Stimulated activated naive B cell treated with anti-CD40 and anti-IgM and Interleukin-4, amounts not matched to agents 10 μg/mL and 1 μg/mL and 100 μg/mL, for 72 hours (primary cell): ENCODE results near the gene RFXAP.
"Not testable (repeated sequence)": the region's sequence is repeated elsewhere in the genome, so short reads cannot be mapped to it uniquely, and the experiment has no call there.

Source experiments
- ATAC-seq, 2 donors: fragments of 150-1000 bp; cut with Tn5 transposase; replicated peaks; 2 replicates each; pipeline ENCODE4 v1.10.0; 2021; ENCODE audit warnings: moderate library complexity in 1 of 2
- DNase-seq: peaks from one replicate; pipeline ENCODE4 v3.0.0; 2021
- H3K27ac Mint-ChIP-seq: one replicate; pipeline ENCODE4 v1.8.0; 2022; ENCODE audit warnings: mild to moderate bottlenecking, mixed read lengths
- H3K27me3 Mint-ChIP-seq, 2 donors: one replicate each; pipeline ENCODE4 v1.8.0; 2022; ENCODE audit warnings: mixed read lengths in 2 of 2
- H3K36me3 Mint-ChIP-seq, 2 donors: one replicate each; pipeline ENCODE4 v1.8.0; 2022; ENCODE audit warnings: mixed read lengths in 2 of 2, mild to moderate bottlenecking in 1 of 2
- H3K4me1 Mint-ChIP-seq, 2 donors: one replicate each; pipeline ENCODE4 v1.8.0; 2022; ENCODE audit warnings: mixed read lengths in 2 of 2, mild to moderate bottlenecking in 1 of 2
- H3K4me3 Mint-ChIP-seq, 2 donors: one replicate each; pipeline ENCODE4 v1.8.0; 2022; ENCODE audit warnings: mild to moderate bottlenecking in 2 of 2, mixed read lengths in 2 of 2, moderate library complexity in 1 of 2
- H3K9me3 Mint-ChIP-seq, 2 donors: one replicate each; pipeline ENCODE4 v1.8.0; 2022; ENCODE audit warnings: mixed read lengths in 2 of 2, mild to moderate bottlenecking in 1 of 2

The RFXAP gene, protein sequence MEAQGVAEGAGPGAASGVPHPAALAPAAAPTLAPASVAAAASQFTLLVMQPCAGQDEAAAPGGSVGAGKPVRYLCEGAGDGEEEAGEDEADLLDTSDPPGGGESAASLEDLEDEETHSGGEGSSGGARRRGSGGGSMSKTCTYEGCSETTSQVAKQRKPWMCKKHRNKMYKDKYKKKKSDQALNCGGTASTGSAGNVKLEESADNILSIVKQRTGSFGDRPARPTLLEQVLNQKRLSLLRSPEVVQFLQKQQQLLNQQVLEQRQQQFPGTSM

DNA sequence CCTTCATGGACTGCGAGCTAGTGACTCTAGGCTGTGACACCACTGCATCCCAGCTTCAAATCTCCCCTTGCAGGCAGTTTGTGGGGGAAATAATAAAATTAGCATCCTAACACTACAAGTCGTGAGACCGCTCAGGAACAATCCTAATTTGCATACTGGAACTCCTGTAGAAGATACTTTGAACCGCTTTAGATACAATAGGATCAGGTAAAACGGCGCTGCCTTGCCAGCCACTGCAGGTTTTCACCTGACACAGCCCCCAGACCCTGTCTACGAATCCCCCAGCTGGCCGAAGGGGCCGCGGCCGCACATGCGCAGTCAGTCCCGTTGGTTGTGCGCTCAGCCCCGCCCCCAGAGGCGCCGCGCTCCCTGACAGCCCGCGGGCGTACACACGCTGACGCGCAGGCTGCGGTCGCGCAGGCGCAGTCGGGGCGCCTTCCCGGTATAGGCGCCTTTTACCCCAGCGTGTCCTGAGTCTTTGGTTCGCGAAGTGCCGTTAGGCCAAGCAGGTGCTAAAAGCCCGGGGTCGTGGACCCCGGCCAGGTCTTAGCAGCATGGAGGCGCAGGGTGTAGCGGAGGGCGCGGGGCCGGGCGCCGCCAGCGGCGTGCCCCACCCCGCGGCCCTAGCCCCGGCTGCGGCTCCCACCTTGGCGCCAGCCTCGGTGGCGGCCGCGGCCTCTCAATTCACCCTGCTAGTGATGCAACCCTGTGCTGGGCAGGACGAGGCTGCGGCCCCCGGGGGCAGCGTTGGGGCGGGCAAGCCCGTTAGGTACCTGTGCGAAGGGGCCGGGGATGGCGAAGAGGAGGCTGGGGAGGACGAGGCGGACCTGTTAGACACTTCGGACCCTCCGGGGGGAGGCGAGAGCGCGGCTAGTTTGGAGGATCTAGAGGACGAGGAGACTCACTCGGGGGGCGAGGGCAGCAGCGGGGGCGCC lies at the start of gene RFXAP:
Gene RFXAP, plus strand, starts transcription at position 419 of the 935 bp plus-strand sequence. Its CDS starts 136 bp downstream, at position 555.
- Mint-ChIP-seq H3K27me3 (peaks cover 6 to 9% of the 10 kb centered on the region in 2 donors), H3K36me3 (peaks cover 4% of the 10 kb centered on the region in 2 donors), H3K4me1 (peaks cover 21 to 39% of the 10 kb centered on the region in 2 donors), H3K4me3 (peak within 1 kb of the TSS; percentile 92 to 93), H3K9me3 (no peaks in the 10 kb centered on the region), H3K27ac (peak within 1 kb of the TSS; percentile 84)
- DNase-seq (peak; percentile 83), ATAC-seq (peak; percentile 90 to 94)

DNA sequence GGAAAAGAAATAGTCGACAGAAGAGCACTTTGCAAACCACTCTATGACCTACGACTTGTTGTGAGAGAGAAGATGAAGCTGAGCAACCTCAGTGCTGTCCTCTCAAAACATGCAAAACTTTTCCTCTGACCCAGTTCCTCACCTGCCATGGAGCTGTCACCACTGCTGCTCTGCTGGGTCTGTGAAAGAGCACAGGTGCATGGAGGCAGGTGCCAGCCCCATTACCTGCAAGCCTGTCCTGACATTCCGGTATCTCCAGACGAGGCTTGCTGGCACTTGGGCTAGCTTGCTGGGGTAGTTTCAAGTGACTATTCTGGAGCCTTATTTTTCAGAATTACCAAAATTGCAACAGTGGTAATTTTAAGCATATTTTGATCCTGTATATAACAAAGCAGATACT lies 49.5 kb upstream of the RFXAP start:
- no peak overlapping the region for H3K27ac Mint-ChIP-seq
- peak; percentile 14 to 27 for ATAC-seq
- H3K4me3 Mint-ChIP-seq = no peak overlapping the region

DNA sequence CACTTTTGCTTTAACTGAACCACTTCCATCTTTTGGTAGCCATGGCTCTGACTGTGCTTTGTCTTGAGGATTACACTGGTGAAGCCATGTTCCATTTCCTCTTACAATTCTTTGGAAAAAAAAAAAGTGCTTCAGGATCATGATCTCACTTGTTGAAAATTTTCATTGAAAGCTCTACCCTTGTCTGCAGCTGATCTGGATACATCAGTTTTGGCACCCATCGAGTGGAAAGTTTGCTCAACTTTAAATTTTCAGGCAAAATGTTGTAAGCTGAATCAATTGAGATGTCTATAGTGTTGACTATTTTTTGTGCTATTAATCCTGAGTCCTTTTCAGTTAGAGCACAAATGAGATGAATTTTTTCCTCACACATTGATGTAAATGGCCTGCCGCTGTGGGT lies 48.3 kb upstream of the RFXAP start:
- no peak for ATAC-seq
- DNase-seq = no peak
- H3K4me1 Mint-ChIP-seq = peaks cover 7 to 10% of the 10 kb centered on the region in 2 donors

More for the DNA sequence above, 49.5 kb upstream of the RFXAP start:
- peaks cover 7 to 10% of the 10 kb centered on the region in 2 donors for H3K4me1 Mint-ChIP-seq
- peaks cover 4 to 10% of the 10 kb centered on the region in 2 donors for H3K36me3 Mint-ChIP-seq
- DNase-seq = no peak
- peaks cover 11 to 14% of the 10 kb centered on the region in 2 donors for H3K9me3 Mint-ChIP-seq
- H3K27me3 Mint-ChIP-seq = peaks cover 21 to 31% of the 10 kb centered on the region in 2 donors

DNA sequence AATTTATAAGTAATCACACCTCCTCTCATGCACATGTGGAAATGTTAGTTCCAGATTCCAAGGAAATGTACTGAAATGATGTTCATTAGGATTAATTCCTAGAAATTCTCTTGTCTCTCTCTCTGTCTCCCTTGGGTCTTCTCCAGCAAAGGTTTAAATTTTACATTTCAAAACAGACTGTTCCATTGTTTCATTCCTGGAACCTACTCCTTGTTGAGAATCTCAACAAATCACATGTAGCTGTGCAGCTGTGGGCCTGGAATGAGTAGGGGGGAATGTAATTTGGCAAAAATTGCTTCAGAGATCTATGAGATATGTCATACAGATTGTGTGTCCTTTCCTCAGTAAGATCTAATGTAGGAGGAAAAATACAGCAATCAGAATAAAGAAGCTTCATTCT lies 46.2 kb upstream of the RFXAP start:
- H3K4me3 Mint-ChIP-seq = no peak overlapping the region
- no peak overlapping the region for H3K27ac Mint-ChIP-seq
- no peaks in the 10 kb centered on the region for H3K36me3 Mint-ChIP-seq
- ATAC-seq (no peak), DNase-seq (no peak)
- H3K27me3 Mint-ChIP-seq = peaks cover 24 to 25% of the 10 kb centered on the region in 2 donors
- H3K9me3 Mint-ChIP-seq = peaks cover 0 to 1% of the 10 kb centered on the region in 2 donors
- H3K4me1 Mint-ChIP-seq = peaks cover 9 to 10% of the 10 kb centered on the region in 2 donors

More for the DNA sequence above, 48.3 kb upstream of the RFXAP start:
- H3K27ac Mint-ChIP-seq = no peak overlapping the region
- H3K9me3 Mint-ChIP-seq = peaks cover 11 to 13% of the 10 kb centered on the region in 2 donors
- peaks cover 30% of the 10 kb centered on the region in 2 donors for H3K27me3 Mint-ChIP-seq
- peaks cover 4 to 10% of the 10 kb centered on the region in 2 donors for H3K36me3 Mint-ChIP-seq
- no peak overlapping the region for H3K4me3 Mint-ChIP-seq

DNA sequence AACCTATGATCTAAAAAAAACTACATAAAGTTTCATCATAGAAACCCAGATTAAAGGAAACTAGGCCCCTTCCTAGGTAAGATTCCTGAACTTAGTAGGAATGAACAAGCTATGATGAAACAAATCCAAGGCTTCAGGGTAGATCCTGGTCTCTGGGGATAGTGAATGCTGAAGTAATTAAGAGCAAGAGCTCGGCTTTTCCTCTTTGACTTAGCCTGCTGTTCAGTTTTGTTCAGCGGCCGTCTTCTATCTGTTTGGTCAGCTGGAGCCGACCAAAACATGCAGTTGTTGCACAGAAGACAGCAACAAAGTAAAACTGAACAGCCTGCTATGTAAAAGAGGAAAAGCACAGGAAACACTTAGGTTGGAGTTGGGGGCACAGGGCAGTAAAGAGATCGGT lies 44.1 kb upstream of the RFXAP start:
- Mint-ChIP-seq H3K27me3 (peaks cover 29 to 31% of the 10 kb centered on the region in 2 donors), H3K27ac (no peak overlapping the region), H3K36me3 (no peaks in the 10 kb centered on the region), H3K4me1 (peaks cover 0 to 3% of the 10 kb centered on the region in 2 donors), H3K9me3 (peaks cover 0 to 1% of the 10 kb centered on the region in 2 donors), H3K4me3 (no peak overlapping the region)
- DNase-seq (no peak), ATAC-seq (no peak)

DNA sequence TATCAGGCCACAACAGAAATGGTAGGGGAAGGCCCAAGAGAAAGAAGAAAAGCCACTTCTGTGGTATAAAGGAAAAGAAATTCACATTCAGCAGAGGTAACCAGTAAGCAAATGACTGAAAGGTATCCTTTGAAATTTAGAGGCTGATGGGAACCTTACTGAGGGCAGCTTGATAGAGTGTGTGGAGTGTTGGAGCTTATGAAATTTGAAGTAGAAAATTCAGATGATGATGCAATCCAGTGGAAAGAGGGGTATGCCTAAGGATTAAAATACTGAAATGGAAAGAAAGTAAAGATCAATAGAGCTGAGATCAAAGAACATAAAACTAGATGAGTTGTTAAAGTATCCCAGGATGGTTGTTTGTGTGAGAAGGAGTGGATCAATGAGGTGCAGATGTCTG lies 42.8 kb upstream of the RFXAP start:
- no peak overlapping the region for H3K27ac Mint-ChIP-seq
- H3K36me3 Mint-ChIP-seq = no peaks in the 10 kb centered on the region
- ATAC-seq (no peak), DNase-seq (no peak)
- H3K4me1 Mint-ChIP-seq = peaks cover 0 to 3% of the 10 kb centered on the region in 2 donors
- H3K4me3 Mint-ChIP-seq = no peak overlapping the region
- H3K27me3 Mint-ChIP-seq = peaks cover 29 to 31% of the 10 kb centered on the region in 2 donors
- H3K9me3 Mint-ChIP-seq = peaks cover 0 to 1% of the 10 kb centered on the region in 2 donors

DNA sequence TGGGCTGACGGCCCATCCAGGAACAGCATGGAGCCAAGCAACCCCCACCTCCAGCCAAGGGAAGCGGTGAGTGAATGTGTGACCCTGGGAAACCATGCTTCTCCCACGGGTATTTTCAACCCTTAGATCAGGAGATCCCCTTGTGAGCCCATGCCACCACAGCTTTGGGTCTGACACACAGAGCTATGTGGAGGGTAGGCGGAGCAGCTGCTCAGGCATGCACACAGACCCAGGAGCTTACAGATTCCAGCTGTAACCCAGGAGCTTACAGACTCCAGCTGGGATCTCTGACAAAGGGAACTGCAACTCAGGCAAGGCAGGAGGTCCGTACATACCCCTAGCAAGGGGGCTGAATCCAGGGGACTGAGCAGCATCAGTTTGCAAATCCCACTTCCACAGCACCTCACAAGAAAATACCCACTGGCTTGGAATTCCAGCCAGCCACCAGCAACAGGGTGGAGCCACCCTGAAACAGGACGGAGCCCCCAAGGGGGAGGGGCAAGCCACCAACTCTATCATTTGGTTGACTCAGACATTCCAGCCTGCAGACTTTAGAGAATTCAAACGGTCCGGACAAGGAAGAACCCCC lies 40.8 kb upstream of the RFXAP start:
- H3K4me3 Mint-ChIP-seq = no peak overlapping the region
- no peak overlapping the region for H3K27ac Mint-ChIP-seq
- no peaks in the 10 kb centered on the region for H3K36me3 Mint-ChIP-seq
- H3K9me3 Mint-ChIP-seq = peaks cover 0 to 1% of the 10 kb centered on the region in 2 donors
- peaks cover 0 to 3% of the 10 kb centered on the region in 2 donors for H3K4me1 Mint-ChIP-seq
- ATAC-seq = peak; percentile 46 to 74
- H3K27me3 Mint-ChIP-seq = peaks cover 26 to 29% of the 10 kb centered on the region in 2 donors
- DNase-seq = no peak

DNA sequence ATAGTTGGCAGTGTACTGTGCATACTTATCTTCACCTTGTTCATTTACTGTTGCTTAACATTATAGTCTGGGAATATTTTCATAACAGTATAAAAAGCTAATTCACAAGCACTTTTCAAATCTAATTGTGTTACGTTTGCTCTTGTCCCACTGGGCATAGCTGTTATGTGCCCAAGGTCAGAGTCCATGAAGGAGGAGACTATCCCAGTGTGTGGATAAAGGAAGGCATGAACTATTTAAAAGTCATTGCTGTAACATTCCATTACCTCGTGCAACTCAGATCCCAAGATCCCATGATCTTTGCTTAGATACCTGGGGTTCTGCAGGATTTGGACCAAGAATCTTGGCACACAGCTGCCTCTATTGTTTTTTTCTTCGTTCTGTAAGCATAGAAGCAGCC lies 35.1 kb upstream of the RFXAP start:
- peaks cover 7 to 14% of the 10 kb centered on the region in 2 donors for H3K27me3 Mint-ChIP-seq
- no peak for ATAC-seq

DNA sequence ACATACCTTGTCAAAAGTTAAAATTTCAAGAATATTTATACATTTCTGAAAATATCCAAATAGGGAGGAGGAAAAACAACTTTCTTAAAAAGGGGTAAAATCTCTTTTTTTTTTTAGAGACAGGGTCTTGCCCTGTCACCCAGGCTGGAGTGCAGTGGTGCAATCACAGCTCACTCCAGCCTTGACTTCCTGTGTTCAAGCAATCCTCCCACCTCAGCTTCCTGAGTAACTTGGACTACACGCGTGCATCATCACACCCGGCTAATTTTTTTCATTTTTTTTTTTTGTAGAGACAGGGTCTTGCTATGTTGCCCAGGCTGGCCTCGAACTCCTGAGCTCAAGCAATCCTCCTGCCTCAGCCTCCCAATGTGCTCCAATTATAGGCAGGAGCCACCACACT lies 32.8 kb upstream of the RFXAP start:
- H3K36me3 Mint-ChIP-seq, H3K27ac Mint-ChIP-seq, H3K4me3 Mint-ChIP-seq, H3K4me1 Mint-ChIP-seq, DNase-seq, H3K27me3 Mint-ChIP-seq, ATAC-seq, H3K9me3 Mint-ChIP-seq: not testable (repeated sequence)

More for the DNA sequence above, 35.1 kb upstream of the RFXAP start:
- Mint-ChIP-seq H3K27ac (no peak overlapping the region), H3K36me3 (no peaks in the 10 kb centered on the region), H3K4me1 (no peaks in the 10 kb centered on the region), H3K4me3 (no peak overlapping the region), H3K9me3 (no peaks in the 10 kb centered on the region)
- no peak for DNase-seq

DNA sequence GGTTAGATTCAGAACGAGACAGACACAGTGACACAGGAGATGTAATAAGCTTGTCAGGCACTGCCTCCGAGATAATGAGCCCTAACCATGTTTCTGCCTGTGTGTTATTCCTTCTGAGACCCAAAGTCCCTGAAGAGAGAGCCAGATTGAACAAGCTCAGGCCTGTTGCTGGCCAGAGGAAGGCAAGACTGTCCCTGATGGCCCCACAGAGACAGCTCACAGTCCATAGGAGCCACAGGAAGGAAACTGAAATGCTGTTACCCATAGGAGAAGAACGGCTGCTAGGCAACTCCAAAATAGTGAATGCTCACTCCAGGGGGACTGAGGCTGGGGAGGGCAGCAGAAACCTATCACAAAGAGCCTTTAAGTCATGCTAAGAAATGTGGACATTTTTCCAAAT lies 31.8 kb upstream of the RFXAP start:
- H3K27me3 Mint-ChIP-seq = peaks cover 0 to 7% of the 10 kb centered on the region in 2 donors

DNA sequence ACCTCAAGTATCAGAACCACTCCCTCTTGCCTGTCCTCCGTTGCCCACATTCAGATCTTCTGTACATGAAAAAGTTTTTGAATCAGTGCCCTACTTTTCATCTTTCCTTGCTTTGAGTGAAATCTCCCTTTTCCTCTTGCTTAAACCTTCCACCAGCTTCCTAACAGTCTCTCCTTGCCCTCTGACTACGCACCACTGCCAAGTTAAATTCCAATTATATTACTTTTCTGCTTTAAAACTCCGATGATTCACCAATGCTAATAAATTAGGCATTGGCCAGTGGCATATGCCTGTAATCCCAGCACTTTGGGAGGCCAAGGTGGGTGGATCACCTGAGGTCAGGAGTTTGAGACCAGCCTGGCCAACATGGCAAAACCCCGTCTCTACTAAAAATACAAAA lies 30.7 kb upstream of the RFXAP start:
- H3K27ac Mint-ChIP-seq = no peak overlapping the region
- peaks cover 0 to 7% of the 10 kb centered on the region in 2 donors for H3K27me3 Mint-ChIP-seq

More for the DNA sequence above, 31.8 kb upstream of the RFXAP start:
- DNase-seq = no peak
- Mint-ChIP-seq H3K4me3 (no peak overlapping the region), H3K36me3 (no peaks in the 10 kb centered on the region), H3K9me3 (no peaks in the 10 kb centered on the region), H3K4me1 (no peaks in the 10 kb centered on the region), H3K27ac (no peak overlapping the region)
- ATAC-seq = no peak

DNA sequence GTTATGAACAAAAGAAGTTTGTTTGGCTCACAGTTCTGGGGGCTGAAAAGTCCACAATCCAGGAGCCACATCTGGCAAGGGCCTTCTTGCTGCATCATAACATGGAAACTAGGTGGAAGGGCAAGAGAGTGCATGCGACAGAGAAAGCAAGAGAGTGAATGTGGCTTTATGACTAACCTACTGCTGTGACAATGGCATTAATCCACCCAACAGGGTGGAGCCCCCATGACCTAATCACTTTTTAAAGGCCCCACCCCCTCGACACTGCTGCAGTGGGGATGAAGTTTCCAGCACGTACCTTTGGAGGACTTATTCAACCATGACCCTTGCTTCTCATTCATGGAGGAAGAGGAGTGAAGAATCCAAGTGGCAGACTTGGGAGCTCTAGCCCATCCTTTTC lies 30.0 kb upstream of the RFXAP start:
- Mint-ChIP-seq H3K36me3 (no peaks in the 10 kb centered on the region), H3K4me3 (no peak overlapping the region), H3K27me3 (peaks cover 0 to 7% of the 10 kb centered on the region in 2 donors), H3K27ac (no peak overlapping the region), H3K4me1 (no peaks in the 10 kb centered on the region), H3K9me3 (no peaks in the 10 kb centered on the region)
- peak in 1 of 2 donors; percentile 34 for ATAC-seq
- no peak for DNase-seq

More for the DNA sequence above, 30.7 kb upstream of the RFXAP start:
- H3K4me3 Mint-ChIP-seq = no peak overlapping the region
- ATAC-seq (no peak), DNase-seq (no peak)
- no peaks in the 10 kb centered on the region for H3K9me3 Mint-ChIP-seq
- H3K4me1 Mint-ChIP-seq = no peaks in the 10 kb centered on the region
- H3K36me3 Mint-ChIP-seq = no peaks in the 10 kb centered on the region

DNA sequence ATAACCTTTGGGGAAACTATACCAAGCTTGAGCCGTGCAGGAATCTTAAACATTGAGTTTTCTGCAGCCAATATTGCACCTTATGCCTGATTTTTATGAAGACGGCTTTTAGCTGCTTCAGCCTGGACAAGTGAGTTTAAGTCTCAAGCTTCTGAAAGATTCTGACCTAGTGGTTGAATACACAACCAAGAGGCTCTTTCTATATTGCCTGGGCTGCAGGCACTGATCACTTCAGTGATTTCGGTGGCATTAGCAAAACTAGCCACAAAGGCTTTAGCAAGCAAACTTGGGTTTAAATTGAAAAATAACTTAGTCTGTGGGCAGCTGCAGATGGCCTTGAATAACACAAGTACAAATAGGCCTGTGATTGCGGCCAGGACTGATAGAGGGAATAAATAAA lies 29.3 kb upstream of the RFXAP start:
- DNase-seq (no peak), ATAC-seq (no peak)
- no peaks in the 10 kb centered on the region for H3K4me1 Mint-ChIP-seq
- no peaks in the 10 kb centered on the region for H3K9me3 Mint-ChIP-seq
- peaks cover 0 to 7% of the 10 kb centered on the region in 2 donors for H3K27me3 Mint-ChIP-seq
- H3K4me3 Mint-ChIP-seq = no peak overlapping the region
- H3K36me3 Mint-ChIP-seq = no peaks in the 10 kb centered on the region
- no peak overlapping the region for H3K27ac Mint-ChIP-seq

DNA sequence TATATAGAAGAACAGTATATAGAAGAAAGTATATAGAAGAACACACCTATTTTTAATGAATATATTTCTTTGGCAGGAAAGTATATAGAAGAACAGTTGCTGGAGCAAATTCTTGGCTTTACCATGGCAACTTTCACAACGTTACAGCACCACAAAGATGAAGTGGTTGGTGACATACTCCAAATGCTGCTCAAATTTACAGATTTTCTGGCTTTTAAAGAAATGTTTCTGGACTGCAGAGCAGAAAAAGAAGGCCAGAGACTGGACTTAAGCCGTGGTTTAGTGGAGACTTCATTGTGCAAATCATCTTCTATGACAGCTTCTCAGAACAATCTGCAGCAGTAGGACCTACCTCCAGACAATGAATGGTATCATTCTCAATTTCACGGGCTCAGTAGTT lies 24.3 kb upstream of the RFXAP start:
- Mint-ChIP-seq H3K9me3 (no peaks in the 10 kb centered on the region), H3K4me3 (no peak overlapping the region), H3K4me1 (no peaks in the 10 kb centered on the region), H3K27me3 (peaks cover 11% of the 10 kb centered on the region in 2 donors), H3K36me3 (no peaks in the 10 kb centered on the region), H3K27ac (no peak overlapping the region)
- DNase-seq = no peak
- ATAC-seq = no peak
